Measurements from ENCODE around the gene TGM3. TPM values are rescaled to one million over a fixed set of nuclear protein-coding genes. Genes with fewer than 3 reads are reported as not detected.

Gene TGM3
- total and polyA plus RNA-seq, 2 of the 4 experiments (the other 2 are of a cell fraction) = not detected

- no peak overlapping the region for H3K18ac ChIP-seq (ENCODE audit: low read depth, low read length)
- H3K4ac ChIP-seq (ENCODE audit: low read depth, low read length) = no peak overlapping the region
- no peak overlapping the region for H3K23ac ChIP-seq (ENCODE audit: low read depth, low read length)
- H3K9me3 ChIP-seq (ENCODE audit: control insufficient read depth, insufficient read depth, low read length) = no peaks in the 10 kb centered on the region
- in situ Hi-C loops (cut with MboI; ENCODE audit: low sequenced_read_pairs) = no loop called here
- no peak overlapping the region for H2BK20ac ChIP-seq (ENCODE audit: low read depth, low read length)
- H4K8ac ChIP-seq (ENCODE audit: low read depth in 2 of 2, low read length in 2 of 2) = no peak overlapping the region
- H2AK9ac ChIP-seq (replicated peaks; ENCODE audit: low read depth, low read length, poor library complexity) = no peak overlapping the region
- no peaks in the 10 kb centered on the region for H3K36me3 ChIP-seq (ENCODE audit: control insufficient read depth, insufficient read depth, low read length)
- BruUV-seq (replicated peaks) = no TSS peak
- H2BK120ac ChIP-seq (ENCODE audit: low read depth, low read length) = no peak overlapping the region
- no peak overlapping the region for H3K4me2 ChIP-seq (ENCODE audit: low read depth, low read length)
- no peak overlapping the region for H2AFZ ChIP-seq (replicated peaks; ENCODE audit: low read length, poor library complexity)
- no peak overlapping the region for H3K9ac ChIP-seq (ENCODE audit: low read depth, low read length)
- DNase-seq = no peak
- H3K27ac ChIP-seq (ENCODE audit: insufficient read depth, low read length) = no peak overlapping the region
- H3K4me1 ChIP-seq (ENCODE audit: control insufficient read depth, insufficient read depth, low read length) = no peaks in the 10 kb centered on the region
- no peak overlapping the region for H4K91ac ChIP-seq (ENCODE audit: insufficient read depth, low read depth, low read length)
- H3K27me3 ChIP-seq (ENCODE audit: control insufficient read depth, insufficient read depth, low read length) = no peaks in the 10 kb centered on the region; the same call in 1 of the 2 replicates
- no peak overlapping the region for H4K5ac ChIP-seq (ENCODE audit: low read depth, low read length)
- H2BK15ac ChIP-seq (ENCODE audit: low read depth, low read length) = no peak overlapping the region
- WGBS, 2 experiments (ENCODE audit: extremely low coverage in 2 of 2, insufficient read length in 1 of 2) = no CpG with 5 or more reads among the region's 3 CpGs
- intact Hi-C loops (cut with micrococcal nuclease) = loop anchor here (2.0 kb wide), 1 partner anchor 87 kb away; no protein-coding TSS in a partner anchor
- H3K56ac ChIP-seq (ENCODE audit: extremely low read depth, insufficient read depth, low read length) = no peak overlapping the region
- dilution Hi-C loops (cut with HindIII; ENCODE audit: low sequenced_read_pairs, unreplicated experiment) = no loop called here
- no peak overlapping the region for H3K14ac ChIP-seq (replicated peaks; ENCODE audit: low read depth, low read length)
- no peaks in the 10 kb centered on the region for H3K9me1 ChIP-seq (ENCODE audit: insufficient read depth, low read length)
- no peak overlapping the region for H2BK5ac ChIP-seq (ENCODE audit: low read depth, low read length, poor library complexity, severe bottlenecking)
- TF ChIP-seq SMC3 (IDR thresholded peaks at IDR 0.05; ENCODE audit: low read depth, low read length) = no peak
- no peak for TF ChIP-seq MXI1 (IDR thresholded peaks at IDR 0.05; ENCODE audit: borderline replicate concordance, low read depth, low read length)
- TF ChIP-seq MAFK (IDR thresholded peaks at IDR 0.05; ENCODE audit: low read depth, low read length) = no peak
- TF ChIP-seq, protein P1, sequence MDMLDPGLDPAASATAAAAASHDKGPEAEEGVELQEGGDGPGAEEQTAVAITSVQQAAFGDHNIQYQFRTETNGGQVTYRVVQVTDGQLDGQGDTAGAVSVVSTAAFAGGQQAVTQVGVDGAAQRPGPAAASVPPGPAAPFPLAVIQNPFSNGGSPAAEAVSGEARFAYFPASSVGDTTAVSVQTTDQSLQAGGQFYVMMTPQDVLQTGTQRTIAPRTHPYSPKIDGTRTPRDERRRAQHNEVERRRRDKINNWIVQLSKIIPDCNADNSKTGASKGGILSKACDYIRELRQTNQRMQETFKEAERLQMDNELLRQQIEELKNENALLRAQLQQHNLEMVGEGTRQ (IDR thresholded peaks at IDR 0.05; ENCODE audit: low read depth, low read length) = no peak
- TF ChIP-seq, protein P2, sequence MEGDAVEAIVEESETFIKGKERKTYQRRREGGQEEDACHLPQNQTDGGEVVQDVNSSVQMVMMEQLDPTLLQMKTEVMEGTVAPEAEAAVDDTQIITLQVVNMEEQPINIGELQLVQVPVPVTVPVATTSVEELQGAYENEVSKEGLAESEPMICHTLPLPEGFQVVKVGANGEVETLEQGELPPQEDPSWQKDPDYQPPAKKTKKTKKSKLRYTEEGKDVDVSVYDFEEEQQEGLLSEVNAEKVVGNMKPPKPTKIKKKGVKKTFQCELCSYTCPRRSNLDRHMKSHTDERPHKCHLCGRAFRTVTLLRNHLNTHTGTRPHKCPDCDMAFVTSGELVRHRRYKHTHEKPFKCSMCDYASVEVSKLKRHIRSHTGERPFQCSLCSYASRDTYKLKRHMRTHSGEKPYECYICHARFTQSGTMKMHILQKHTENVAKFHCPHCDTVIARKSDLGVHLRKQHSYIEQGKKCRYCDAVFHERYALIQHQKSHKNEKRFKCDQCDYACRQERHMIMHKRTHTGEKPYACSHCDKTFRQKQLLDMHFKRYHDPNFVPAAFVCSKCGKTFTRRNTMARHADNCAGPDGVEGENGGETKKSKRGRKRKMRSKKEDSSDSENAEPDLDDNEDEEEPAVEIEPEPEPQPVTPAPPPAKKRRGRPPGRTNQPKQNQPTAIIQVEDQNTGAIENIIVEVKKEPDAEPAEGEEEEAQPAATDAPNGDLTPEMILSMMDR (conservative IDR thresholded peaks at IDR 0.05; ENCODE audit: low read depth, low read length) = no peak
- TF ChIP-seq FOS (IDR thresholded peaks at IDR 0.05; ENCODE audit: low read depth, low read length) = no peak
- TF ChIP-seq CEBPB (IDR thresholded peaks at IDR 0.05; ENCODE audit: low read depth, low read length) = no peak
- TF ChIP-seq NFE2L2 (IDR thresholded peaks at IDR 0.05; ENCODE audit: low read depth, low read length) = no peak
- no peak for TF ChIP-seq RFX5 (IDR thresholded peaks at IDR 0.05; ENCODE audit: low read depth, low read length)
- TF ChIP-seq POLR2A (IDR thresholded peaks at IDR 0.05; ENCODE audit: low read depth, low read length) = no peak
- TF ChIP-seq MAZ (IDR thresholded peaks at IDR 0.05; ENCODE audit: borderline replicate concordance, low read depth, low read length) = no peak
- ChIA-PET CTCF (no interaction called here), POLR2A (ENCODE audit: unreplicated experiment) (no interaction called here)
- no peak for ATAC-seq (ENCODE audit: low read depth)
- no peak overlapping the region for H3K4me3 ChIP-seq (ENCODE audit: insufficient read depth, low read depth, low read length)
- H3K79me1 ChIP-seq (ENCODE audit: low read depth in 1 of 2, low read length in 2 of 2) = no peaks in the 10 kb centered on the region
- no peaks in the 10 kb centered on the region for H4K20me1 ChIP-seq (ENCODE audit: insufficient read depth, low read length)
- no peak overlapping the region for H2AK5ac ChIP-seq (ENCODE audit: low read depth, low read length)
Measured at GRCh38 chr20:2358006-2358405, 62.2 kb downstream of the TGM3 start.
